HEK293 (cell line): ENCODE results near the gene PIK3R6.

Experiments used
- CTCF ChIA-PET: fragments of 350-600 bp; formaldehyde crosslinking; extraction: SDS; loops from one replicate; lab custom pipeline; 2021; ENCODE audit warnings: antibody characterized with exemption; lab: Yijun Ruan, JAX
- POLR2A ChIA-PET: fragments of 300-600 bp; formaldehyde crosslinking; extraction: SDS; loops from one replicate; lab custom pipeline; 2020; ENCODE audit warnings: antibody characterized with exemption, inconsistent platforms; lab: Yijun Ruan, JAX
- H3K27ac ChIP-seq: fragments of 200-500 bp; sonication (Bioruptor generic); 2 replicates; pipeline ENCODE4 v1.5.1; 2014; ENCODE audit warnings: low read depth, low read length, control low read depth, inconsistent platforms; ENCODE audit errors: extremely low read depth
- H3K36me3 ChIP-seq, 2 experiments: fragments of 200-500 bp in 1 of 2; sonication (Bioruptor generic) in 1 of 2; 1 replicate in 1 of 2; 2 replicates in 1 of 2; pipeline ENCODE4 v1.5.1; 2014 to 2017; ENCODE audit warnings: inconsistent platforms in 2 of 2, low read length in 2 of 2; ENCODE audit not compliant: control insufficient read depth in 2 of 2, insufficient read depth in 1 of 2
- H3K4me1 ChIP-seq: fragments of 200-500 bp; sonication (Bioruptor generic); 2 replicates; pipeline ENCODE4 v1.5.1; 2014; ENCODE audit warnings: mild to moderate bottlenecking, low read length, inconsistent platforms; ENCODE audit not compliant: control insufficient read depth, insufficient read depth
- H3K4me3 ChIP-seq: 2 replicates; pipeline ENCODE4 v1.5.1; 2011; ENCODE audit warnings: low read depth, mild to moderate bottlenecking, control low read depth, low read length, moderate library complexity
- H3K9me3 ChIP-seq: fragments of 200-500 bp; sonication (Bioruptor generic); 2 replicates; pipeline ENCODE4 v1.5.1; 2014; ENCODE audit warnings: low read depth, low read length, inconsistent platforms; ENCODE audit not compliant: control insufficient read depth, insufficient read depth
- BCL11B ChIP-seq: fragments of 450-650 bp; formaldehyde crosslinking; IDR thresholded peaks from 2 replicates; pipeline ENCODE4 v1.5.1; 2016; ENCODE audit warnings: low read depth, missing biosample characterization, missing genetic modification characterization
- CTCF ChIP-seq: fragments of 450-650 bp; formaldehyde crosslinking; IDR thresholded peaks from 2 replicates; pipeline ENCODE4 v1.5.1; 2016; ENCODE audit warnings: missing biosample characterization, missing genetic modification characterization
- EGR2 ChIP-seq: fragments of 450-650 bp; formaldehyde crosslinking; IDR thresholded peaks from 2 replicates; pipeline ENCODE4 v1.5.1; 2016; ENCODE audit warnings: low read depth, missing biosample characterization, missing genetic modification characterization
- MYNN ChIP-seq: fragments of 450-650 bp; formaldehyde crosslinking; IDR thresholded peaks from 2 replicates; pipeline ENCODE4 v1.5.1; 2016; ENCODE audit warnings: missing biosample characterization, missing genetic modification characterization, borderline replicate concordance
- MZF1 ChIP-seq: fragments of 450-650 bp; formaldehyde crosslinking; IDR thresholded peaks from 2 replicates; pipeline ENCODE4 v1.5.1; 2017; ENCODE audit warnings: missing biosample characterization, missing genetic modification characterization, borderline replicate concordance
- PBX3 ChIP-seq: sonication (generic); formaldehyde crosslinking; IDR thresholded peaks from 2 replicates; pipeline ENCODE4 v1.8.1; 2022; ENCODE audit warnings: mild to moderate bottlenecking, moderate library complexity, missing genetic modification reagents
- PRDM2 ChIP-seq: fragments of 450-650 bp; formaldehyde crosslinking; IDR thresholded peaks from 2 replicates; pipeline ENCODE4 v1.5.1; 2016; ENCODE audit warnings: missing biosample characterization, missing genetic modification characterization, borderline replicate concordance
- PRDM4 ChIP-seq: fragments of 450-650 bp; formaldehyde crosslinking; IDR thresholded peaks from 2 replicates; pipeline ENCODE4 v1.5.1; 2017; ENCODE audit warnings: missing biosample characterization, missing genetic modification characterization
- PRDM6 ChIP-seq: fragments of 450-650 bp; formaldehyde crosslinking; IDR thresholded peaks from 2 replicates; pipeline ENCODE4 v1.5.1; 2017; ENCODE audit warnings: missing biosample characterization, missing genetic modification characterization
- SP3 ChIP-seq: fragments of 450-650 bp; formaldehyde crosslinking; IDR thresholded peaks from 2 replicates; pipeline ENCODE4 v1.5.1; 2016; ENCODE audit warnings: missing biosample characterization, missing genetic modification characterization
- ZBTB1 ChIP-seq: fragments of 450-650 bp; formaldehyde crosslinking; IDR thresholded peaks from 2 replicates; pipeline ENCODE4 v1.5.1; 2016; ENCODE audit warnings: missing biosample characterization, missing genetic modification characterization
- ZBTB48 ChIP-seq: fragments of 450-650 bp; formaldehyde crosslinking; IDR thresholded peaks from 2 replicates; pipeline ENCODE4 v1.5.1; 2016; ENCODE audit warnings: missing biosample characterization, missing genetic modification characterization
- ZEB2 ChIP-seq: fragments of 450-650 bp; formaldehyde crosslinking; IDR thresholded peaks from 2 replicates; pipeline ENCODE4 v1.5.1; 2016; ENCODE audit warnings: missing biosample characterization, missing genetic modification characterization
- ZFP3 ChIP-seq: fragments of 450-650 bp; formaldehyde crosslinking; IDR thresholded peaks from 2 replicates; pipeline ENCODE4 v1.5.1; 2016; ENCODE audit warnings: low read depth, missing biosample characterization, missing genetic modification characterization
- ZFP41 ChIP-seq: fragments of 450-650 bp; formaldehyde crosslinking; IDR thresholded peaks from 2 replicates; pipeline ENCODE4 v1.5.1; 2016; ENCODE audit warnings: missing biosample characterization, missing genetic modification characterization, borderline replicate concordance
- ZNF157 ChIP-seq: fragments of 450-650 bp; formaldehyde crosslinking; IDR thresholded peaks from 2 replicates; pipeline ENCODE4 v1.5.1; 2016; ENCODE audit warnings: missing biosample characterization, missing genetic modification characterization
- ZNF2 ChIP-seq: fragments of 450-650 bp; formaldehyde crosslinking; IDR thresholded peaks from 2 replicates; pipeline ENCODE4 v1.5.1; 2016; ENCODE audit warnings: missing biosample characterization, missing genetic modification characterization
- ZNF23 ChIP-seq: fragments of 450-650 bp; formaldehyde crosslinking; IDR thresholded peaks from 2 replicates; pipeline ENCODE4 v1.5.1; 2016; ENCODE audit warnings: missing biosample characterization, missing genetic modification characterization, borderline replicate concordance
- ZNF311 ChIP-seq: fragments of 450-650 bp; formaldehyde crosslinking; IDR thresholded peaks from 2 replicates; pipeline ENCODE4 v1.5.1; 2017; ENCODE audit warnings: missing biosample characterization, missing genetic modification characterization, borderline replicate concordance
- ZNF324 ChIP-seq: fragments of 450-650 bp; formaldehyde crosslinking; IDR thresholded peaks from 2 replicates; pipeline ENCODE4 v1.5.1; 2016; ENCODE audit warnings: missing biosample characterization, missing genetic modification characterization
- ZNF501 ChIP-seq: fragments of 450-650 bp; formaldehyde crosslinking; IDR thresholded peaks from 2 replicates; pipeline ENCODE4 v1.5.1; 2016; ENCODE audit warnings: missing biosample characterization, missing genetic modification characterization
- ZNF791 ChIP-seq: fragments of 450-650 bp; formaldehyde crosslinking; IDR thresholded peaks from 2 replicates; pipeline ENCODE4 v1.5.1; 2016; ENCODE audit warnings: missing biosample characterization, missing genetic modification characterization
- ZNF837 ChIP-seq: fragments of 450-650 bp; formaldehyde crosslinking; IDR thresholded peaks from 2 replicates; pipeline ENCODE4 v1.5.1; 2016; ENCODE audit warnings: missing biosample characterization, missing genetic modification characterization

Gene PIK3R6

GRCh38 chr17:8785547-8786413 is 81.7 kb downstream of the PIK3R6 start (continued):
- TF ChIP-seq PRDM6 (tag by site-specific recombination) = no peak
- no peak for TF ChIP-seq ZNF501 (tag by site-specific recombination)
- TF ChIP-seq ZBTB1 (tag by site-specific recombination) = no peak
- TF ChIP-seq CTCF (tag by site-specific recombination) = peak; percentile 75
- TF ChIP-seq ZNF2 = 0 out of 2 replicates have a peak, but pooled peaks have one; percentile 36
- peak; percentile 98 for TF ChIP-seq MZF1 (tag by site-specific recombination)
- no peak for TF ChIP-seq EGR2 (tag by site-specific recombination)
- 0 out of 2 replicates have a peak, but pooled peaks have one; percentile 50 for TF ChIP-seq ZBTB48 (tag by site-specific recombination)

GRCh38 chr17:8782176-8782575 is 85.3 kb downstream of the PIK3R6 start:
- H3K27ac ChIP-seq = no peak overlapping the region
- POLR2A ChIA-PET = no interaction called here
- no peaks in the 10 kb centered on the region for H3K36me3 ChIP-seq
- no peak overlapping the region for H3K4me3 ChIP-seq
- CTCF ChIA-PET = interaction anchor here (0.9 to 4.7 kb wide), 4 partner anchors 13 to 663 kb away, joined by 3 to 21 read pairs (median 4); no protein-coding TSS in a partner anchor
- H3K9me3 ChIP-seq = no peaks in the 10 kb centered on the region; the same call in 1 of the 2 replicates
- H3K4me1 ChIP-seq = no peaks in the 10 kb centered on the region
- TF ChIP-seq ZNF157 (no peak), ZNF23 (tag by site-specific recombination) (no peak), ZNF324 (no peak), ZFP3 (no peak), ZFP41 (tag by site-specific recombination) (no peak), ZEB2 (tag by site-specific recombination) (no peak), ZNF837 (tag by site-specific recombination) (no peak), SP3 (tag by site-specific recombination) (no peak), BCL11B (tag by site-specific recombination) (no peak), PRDM2 (tag by site-specific recombination) (no peak), MYNN (tag by site-specific recombination) (no peak), ZNF791 (tag by site-specific recombination) (no peak), PRDM4 (tag by site-specific recombination) (no peak), ZNF311 (tag by site-specific recombination) (no peak), PBX3 (CRISPR knock-in tag) (no peak)
